Caco-2 (cell line): ENCODE results near the gene TULP3. TPM values are rescaled to one million over a fixed set of nuclear protein-coding genes. Genes with fewer than 3 reads are reported as not detected.

Experiments
- BruUV-seq: library from RNA; stranded (reverse); fragments of 400-500 nt; replicated peaks from 2 replicates; lab custom pipeline; 2021; lab: Mats Ljungman, UMichigan
- CTCF ChIA-PET: fragments of 300-600 bp; sonication (Branson Sonifier 250); formaldehyde crosslinking; loops from one replicate; lab custom pipeline; 2022; ENCODE audit warnings: antibody characterized with exemption; lab: Charles Lee
- POLR2A ChIA-PET: fragments of 300-600 bp; sonication (Branson Sonifier 250); formaldehyde crosslinking; loops from one replicate; lab custom pipeline; 2022; ENCODE audit warnings: antibody characterized with exemption; lab: Charles Lee
- DNase-seq, 2 experiments: peaks; one replicate each; pipeline versions ENCODE4 v3.0.0 to v3.0.0-alpha.2; 2020 to 2022
- H3K27me3 ChIP-seq: replicated peaks from 2 replicates; pipeline ENCODE4 v1.6.0; 2011; ENCODE audit warnings: low read length; ENCODE audit not compliant: control insufficient read depth, insufficient read depth
- H3K36me3 ChIP-seq: 2 replicates; pipeline ENCODE4 v1.5.1; 2011; ENCODE audit warnings: low read length; ENCODE audit not compliant: control insufficient read depth, insufficient read depth
- H3K4me1 ChIP-seq: fragments of 250-450 bp; sonication (Bioruptor Pico); 2 replicates; pipeline ENCODE4 v1.5.1; 2020; ENCODE audit warnings: mild to moderate bottlenecking
- H3K4me3 ChIP-seq: 2 replicates; pipeline ENCODE4 v1.5.1; 2011; ENCODE audit warnings: low read depth, mild to moderate bottlenecking, control low read depth, low read length
- H3K9me3 ChIP-seq: fragments of 250-450 bp; sonication (Bioruptor Pico); 2 replicates; pipeline ENCODE4 v1.5.1; 2020; ENCODE audit warnings: mild to moderate bottlenecking, moderate library complexity
- H3K27ac Mint-ChIP-seq: one replicate; pipeline ENCODE4 v1.8.0; 2022; ENCODE audit warnings: mixed read lengths; ENCODE audit not compliant: unreplicated experiment
- H3K27me3 Mint-ChIP-seq: one replicate; pipeline ENCODE4 v1.8.0; 2022; ENCODE audit warnings: mixed read lengths; ENCODE audit not compliant: insufficient read depth, unreplicated experiment
- H3K36me3 Mint-ChIP-seq: one replicate; pipeline ENCODE4 v1.8.0; 2022; ENCODE audit warnings: mild to moderate bottlenecking, mixed read lengths; ENCODE audit not compliant: insufficient read depth, unreplicated experiment
- H3K4me1 Mint-ChIP-seq: one replicate; pipeline ENCODE4 v1.8.0; 2022; ENCODE audit warnings: low read depth, mixed read lengths; ENCODE audit not compliant: unreplicated experiment
- H3K4me3 Mint-ChIP-seq: one replicate; pipeline ENCODE4 v1.8.0; 2022; ENCODE audit warnings: mild to moderate bottlenecking, moderate library complexity, mixed read lengths; ENCODE audit not compliant: unreplicated experiment
- H3K9me3 Mint-ChIP-seq: one replicate; pipeline ENCODE4 v1.8.0; 2022; ENCODE audit warnings: mixed read lengths; ENCODE audit not compliant: unreplicated experiment
- intact Hi-C: fragments of 100-400 bp; cut with micrococcal nuclease; formaldehyde crosslinking; loops from one replicate; pipeline ENCODE4 v1.10.0; 2022; ENCODE audit not compliant: unreplicated experiment
- total RNA-seq: library from RNA; stranded (reverse); gene quantifications from 2 replicates; pipeline ENCODE4 v1.2.3, GENCODE V29; 2022
- TF ChIP-seq, protein P1 (sequence below), 2 experiments: fragments of 200-600 bp in 1 of 2; IDR thresholded peaks; 1 replicate in 1 of 2; 2 replicates in 1 of 2; pipeline versions ENCODE4 v1.5.1 to v1.8.0; 2011 to 2022; ENCODE audit warnings: antibody characterized with exemption in 1 of 2, control low read depth in 1 of 2, inconsistent platforms in 1 of 2, low read depth in 1 of 2, low read length in 1 of 2, mild to moderate bottlenecking in 1 of 2, moderate library complexity in 1 of 2; ENCODE audit not compliant: insufficient read depth in 1 of 2, severe bottlenecking in 1 of 2, unreplicated experiment in 1 of 2

The TULP3 gene
- total RNA-seq, 1 experiment from 2014 or later, result 31.0 TPM

DNA sequence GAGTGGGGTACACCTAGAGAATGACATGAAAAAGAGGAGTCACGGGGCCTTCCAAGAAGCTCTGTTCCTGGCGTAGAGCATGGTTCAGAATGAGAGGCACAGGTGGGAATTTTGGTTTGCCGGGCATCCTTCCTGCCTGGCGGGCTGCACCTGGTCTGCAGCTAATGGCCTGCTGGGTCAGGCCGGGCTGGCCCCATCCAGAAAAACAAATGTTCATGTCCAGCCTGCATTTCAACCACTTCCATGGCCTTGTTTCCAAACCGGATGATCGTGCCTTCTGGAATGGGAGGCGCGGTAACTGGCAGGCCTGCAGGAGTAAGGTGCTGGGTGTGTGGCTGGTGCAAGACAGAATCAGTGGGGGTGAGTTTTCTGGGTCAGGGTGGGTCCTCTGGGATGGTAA, 82.9 kb downstream of the TULP3 start:
- Histone ChIP-seq H3K4me1 (no peaks in the 10 kb centered on the region; the same call in 1 of the 2 replicates), H3K9me3 (no peaks in the 10 kb centered on the region), H3K27me3 (no peaks in the 10 kb centered on the region), H3K4me3 (no peak overlapping the region), H3K36me3 (no peaks in the 10 kb centered on the region)
- Mint-ChIP-seq H3K36me3 (peaks cover 78% of the 10 kb centered on the region), H3K9me3 (no peaks in the 10 kb centered on the region), H3K27ac (no peak overlapping the region), H3K4me1 (peaks cover 19% of the 10 kb centered on the region), H3K27me3 (no peaks in the 10 kb centered on the region), H3K4me3 (no peak overlapping the region)
- ChIA-PET CTCF (no interaction called here), POLR2A (no interaction called here)
- no TSS peak for BruUV-seq
- intact Hi-C loops, result no loop called here
- TF ChIP-seq, protein P1, sequence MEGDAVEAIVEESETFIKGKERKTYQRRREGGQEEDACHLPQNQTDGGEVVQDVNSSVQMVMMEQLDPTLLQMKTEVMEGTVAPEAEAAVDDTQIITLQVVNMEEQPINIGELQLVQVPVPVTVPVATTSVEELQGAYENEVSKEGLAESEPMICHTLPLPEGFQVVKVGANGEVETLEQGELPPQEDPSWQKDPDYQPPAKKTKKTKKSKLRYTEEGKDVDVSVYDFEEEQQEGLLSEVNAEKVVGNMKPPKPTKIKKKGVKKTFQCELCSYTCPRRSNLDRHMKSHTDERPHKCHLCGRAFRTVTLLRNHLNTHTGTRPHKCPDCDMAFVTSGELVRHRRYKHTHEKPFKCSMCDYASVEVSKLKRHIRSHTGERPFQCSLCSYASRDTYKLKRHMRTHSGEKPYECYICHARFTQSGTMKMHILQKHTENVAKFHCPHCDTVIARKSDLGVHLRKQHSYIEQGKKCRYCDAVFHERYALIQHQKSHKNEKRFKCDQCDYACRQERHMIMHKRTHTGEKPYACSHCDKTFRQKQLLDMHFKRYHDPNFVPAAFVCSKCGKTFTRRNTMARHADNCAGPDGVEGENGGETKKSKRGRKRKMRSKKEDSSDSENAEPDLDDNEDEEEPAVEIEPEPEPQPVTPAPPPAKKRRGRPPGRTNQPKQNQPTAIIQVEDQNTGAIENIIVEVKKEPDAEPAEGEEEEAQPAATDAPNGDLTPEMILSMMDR (IDR thresholded peaks at IDR 0.05; ENCODE audit: insufficient read depth in 1 of 2, low read depth in 1 of 2, low read length in 1 of 2, severe bottlenecking in 1 of 2, unreplicated experiment in 1 of 2), result no peak
- DNase-seq, result no peak

DNA sequence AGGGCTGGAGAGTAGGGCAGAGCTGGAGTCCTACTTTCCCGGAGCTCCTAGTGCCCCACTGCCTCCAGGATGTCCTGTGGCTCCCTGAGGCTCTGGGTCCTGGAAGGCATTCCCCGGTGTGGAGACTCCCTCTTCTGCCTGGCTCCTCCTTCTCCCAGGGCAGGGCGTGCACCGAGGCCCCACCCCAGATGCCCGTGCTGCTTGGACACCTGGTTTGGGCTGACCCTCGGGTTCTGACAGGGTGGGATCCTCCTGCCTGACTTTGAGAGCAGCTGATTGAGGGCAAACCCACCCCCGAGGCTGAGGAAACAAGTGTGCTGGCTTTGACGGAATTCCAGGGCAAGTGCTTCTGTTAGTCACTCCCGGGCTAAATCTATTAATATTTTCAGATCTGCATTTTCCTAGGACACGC, 83.9 kb downstream of the TULP3 start:
- no peak overlapping the region for H3K27ac Mint-ChIP-seq
- CTCF ChIA-PET, result interaction anchor here (0.5 kb wide), 1 partner anchor 89 kb away, joined by 3 read pairs; no protein-coding TSS in a partner anchor
- BruUV-seq, result no TSS peak
- H3K27me3 Mint-ChIP-seq, result no peaks in the 10 kb centered on the region
- H3K9me3 Mint-ChIP-seq, result no peaks in the 10 kb centered on the region
- no peaks in the 10 kb centered on the region for H3K27me3 ChIP-seq
- no peaks in the 10 kb centered on the region; the same call in 1 of the 2 replicates for H3K4me1 ChIP-seq
- peaks cover 78% of the 10 kb centered on the region for H3K36me3 Mint-ChIP-seq
- TF ChIP-seq, protein P1 (IDR thresholded peaks at IDR 0.05; ENCODE audit: insufficient read depth in 1 of 2, low read depth in 1 of 2, low read length in 1 of 2, severe bottlenecking in 1 of 2, unreplicated experiment in 1 of 2), result no peak
- H3K4me1 Mint-ChIP-seq, result peaks cover 19% of the 10 kb centered on the region
- H3K4me3 ChIP-seq, result no peak overlapping the region
- no peaks in the 10 kb centered on the region for H3K36me3 ChIP-seq
- intact Hi-C loops, result no loop called here
- H3K4me3 Mint-ChIP-seq, result no peak overlapping the region
- DNase-seq, result no peak
- POLR2A ChIA-PET, result no interaction called here
- H3K9me3 ChIP-seq, result no peaks in the 10 kb centered on the region

DNA sequence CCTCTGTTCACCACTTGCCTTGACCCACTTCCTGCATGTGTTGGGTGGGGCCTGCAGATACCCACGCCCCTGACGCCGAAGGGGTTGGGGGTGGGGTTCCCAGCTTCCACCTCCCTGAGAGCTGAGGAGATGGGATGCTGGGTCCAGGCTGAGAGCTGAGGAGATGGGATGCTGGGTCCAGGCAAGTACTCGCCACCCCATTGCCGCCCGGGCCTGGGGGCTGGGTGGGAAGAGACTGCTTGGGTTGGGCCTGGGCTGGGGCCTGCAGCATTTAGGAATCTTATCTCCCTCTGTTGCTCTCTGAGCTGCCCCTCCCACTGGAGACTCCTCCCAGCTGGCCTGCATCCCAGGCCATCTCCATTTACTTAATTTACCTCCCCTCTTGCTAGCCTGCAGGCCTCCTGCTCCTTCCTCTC, 85.9 kb downstream of the TULP3 start:
- no peak overlapping the region for H3K4me3 Mint-ChIP-seq
- no peak overlapping the region for H3K27ac Mint-ChIP-seq
- H3K36me3 ChIP-seq, result no peaks in the 10 kb centered on the region
- DNase-seq, result no peak
- ChIA-PET POLR2A (no interaction called here), CTCF (interaction anchor here (0.6 kb wide), 1 partner anchor 31 kb away, joined by 3 read pairs; no protein-coding TSS in a partner anchor)
- no peak overlapping the region for H3K4me3 ChIP-seq
- H3K36me3 Mint-ChIP-seq, result peaks cover 64% of the 10 kb centered on the region
- peaks cover 5% of the 10 kb centered on the region for H3K4me1 Mint-ChIP-seq
- no peaks in the 10 kb centered on the region for H3K9me3 ChIP-seq
- TF ChIP-seq, protein P1 (IDR thresholded peaks at IDR 0.05; ENCODE audit: insufficient read depth in 1 of 2, low read depth in 1 of 2, low read length in 1 of 2, severe bottlenecking in 1 of 2, unreplicated experiment in 1 of 2), result no peak
- no peaks in the 10 kb centered on the region for H3K4me1 ChIP-seq
- intact Hi-C loops, result no loop called here
- no peaks in the 10 kb centered on the region for H3K27me3 ChIP-seq
- H3K27me3 Mint-ChIP-seq, result no peaks in the 10 kb centered on the region
- H3K9me3 Mint-ChIP-seq, result no peaks in the 10 kb centered on the region
- BruUV-seq, result no TSS peak
